Posterior vena cava (tissue), 2 donors: ENCODE results near the gene TNRC6A. TPM values are rescaled to one million over a fixed set of nuclear protein-coding genes. Genes with fewer than 3 reads are reported as not detected.
"Not testable (repeated sequence)": the region's sequence is repeated elsewhere in the genome, so short reads cannot be mapped to it uniquely, and the experiment has no call there.

Experiments used
- DNase-seq: peaks from one replicate; pipeline ENCODE4 v3.0.0-alpha.2; 2020; ENCODE audit warnings: low spot score
- intact Hi-C, 2 donors: fragments of 100-400 bp; cut with DNase I; formaldehyde crosslinking; loops; one replicate each; pipeline versions ENCODE4 v1.14.1 to v1.14.2; 2022 to 2023
- total RNA-seq, 2 donors: library from RNA; stranded (reverse); fragmentation: NEBNext Ultra II Directional; extraction: Animal tissue kit (Norgen Biotek cat#: 25700); gene quantifications; one replicate each; pipeline ENCODE4 v1.2.1, GENCODE V29; 2021
- donor health status: DM: yes; HTN: yes; CAD: no.
- donor health status: DM: yes; HTN: yes; CAD: no.

TNRC6A gene
- total RNA-seq, 2 donors from 2014 or later: 51.7 to 58.3 TPM

DNA sequence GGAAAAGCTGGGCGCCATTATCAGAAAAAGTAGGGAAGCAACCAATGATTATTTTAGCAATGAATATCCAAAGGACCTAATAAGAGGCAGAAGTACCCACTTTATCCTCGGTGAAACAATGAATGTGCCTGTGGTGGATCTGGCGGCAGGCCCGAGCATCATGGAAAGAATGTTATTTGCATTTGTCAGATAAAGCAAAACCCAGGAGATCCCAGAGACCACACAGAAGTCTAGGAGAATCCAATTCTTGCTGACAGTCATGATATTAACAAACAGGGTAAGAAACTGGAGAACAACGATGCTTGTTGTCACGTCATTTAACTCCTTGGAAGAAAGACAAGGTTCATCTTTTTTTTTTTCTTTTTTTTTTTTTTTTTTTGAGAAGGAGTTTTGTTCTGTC, 12.0 kb upstream of the TNRC6A start:
- intact Hi-C loops: no loop called here
- no peak for DNase-seq

DNA sequence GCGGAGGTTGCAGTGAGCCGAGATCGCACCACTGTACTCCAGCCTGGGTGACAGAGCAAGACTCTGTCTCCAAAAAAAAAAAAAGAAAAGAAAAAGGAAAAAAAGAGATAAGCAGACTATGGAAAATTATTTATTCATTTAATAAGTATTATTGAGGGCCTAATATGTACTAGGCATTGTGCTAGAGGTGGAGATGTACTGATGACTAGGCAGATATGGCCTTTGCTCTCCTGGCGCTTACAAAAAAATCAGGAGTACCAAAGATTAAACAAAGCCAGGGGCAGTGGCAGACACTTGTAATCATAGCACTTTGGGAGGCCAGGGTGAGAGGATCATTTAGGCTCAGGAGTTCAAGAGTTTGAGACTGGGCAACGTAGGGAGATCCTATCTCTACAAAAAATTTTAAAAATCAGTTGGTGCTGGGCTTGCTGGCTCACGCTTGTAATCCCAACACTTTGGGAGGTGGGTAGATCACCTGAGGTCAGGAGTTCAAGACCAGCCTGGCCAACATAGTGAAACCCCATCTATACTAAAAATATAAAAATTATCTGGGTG, 10.4 kb upstream of the TNRC6A start:
- DNase-seq: no peak
- intact Hi-C loops: no loop called here

DNA sequence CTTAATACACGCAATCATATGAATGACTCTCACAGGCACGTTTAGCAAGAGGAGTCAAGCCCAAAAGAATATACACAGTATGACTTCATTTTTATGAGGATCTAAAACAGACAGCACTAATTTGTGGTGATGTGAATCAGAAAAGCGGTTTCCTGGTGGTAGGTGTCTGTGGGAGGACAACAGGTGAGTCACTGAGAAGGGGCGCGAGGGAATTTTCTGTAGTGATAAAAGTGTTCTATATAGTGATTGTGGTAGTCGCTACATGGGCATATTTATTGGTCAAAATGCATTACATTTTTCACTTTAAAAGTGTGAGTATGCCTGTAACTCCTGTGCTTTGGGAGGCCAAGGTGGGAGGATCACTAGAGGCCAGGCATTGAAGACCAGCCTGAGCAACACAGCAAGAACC, 7.6 kb upstream of the TNRC6A start:
- intact Hi-C loops: no loop called here
- no peak for DNase-seq

DNA sequence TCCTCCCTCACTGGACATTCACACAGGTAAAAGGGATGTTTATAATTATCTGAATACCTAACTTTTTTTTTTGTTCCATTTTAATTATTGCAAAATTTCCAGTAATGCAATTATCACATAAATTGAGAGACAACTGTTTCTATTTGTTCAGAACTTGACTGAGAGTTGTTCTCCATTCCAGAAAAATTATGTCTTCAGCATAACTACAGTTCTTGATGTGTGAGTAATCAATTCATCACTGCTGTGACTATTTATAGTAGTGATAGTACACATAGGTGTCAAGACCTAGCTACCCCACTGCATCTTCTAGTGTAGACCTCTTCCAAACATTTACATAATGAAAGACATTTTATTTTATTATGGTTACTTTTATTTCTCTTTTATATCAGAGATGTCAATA, 5.8 kb upstream of the TNRC6A start:
- intact Hi-C loops: no loop called here
- no peak for DNase-seq

DNA sequence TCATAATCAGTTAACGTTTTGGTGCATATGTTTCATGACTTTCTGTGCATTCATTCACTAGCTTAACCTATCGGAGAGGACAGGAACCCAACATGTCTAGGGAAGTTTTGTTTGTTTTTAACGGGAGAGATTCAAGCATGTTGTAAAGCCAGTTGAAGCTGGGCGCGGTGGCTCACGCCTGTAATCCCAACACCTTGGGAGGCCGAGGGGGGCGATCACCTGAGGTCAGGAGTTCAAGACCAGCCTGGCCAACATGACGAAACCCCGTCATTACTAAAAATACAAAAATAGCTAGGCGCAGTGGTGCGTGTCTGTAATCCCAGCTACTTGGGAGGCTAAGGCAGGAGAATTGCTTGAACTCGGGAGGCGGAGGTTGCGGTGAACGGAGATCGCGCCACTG, 1.4 kb upstream of the TNRC6A start:
- DNase-seq: no peak
- intact Hi-C loops: no loop called here

GRCh38 chr16:24728891-24729242, 584 bp upstream of the TNRC6A start:
- intact Hi-C loops: no loop called here
- DNase-seq: no peak

GRCh38 chr16:24729951-24730815, 732 bp downstream of the TNRC6A start:
- intact Hi-C loops: no loop called here
- DNase-seq: no peak

DNA sequence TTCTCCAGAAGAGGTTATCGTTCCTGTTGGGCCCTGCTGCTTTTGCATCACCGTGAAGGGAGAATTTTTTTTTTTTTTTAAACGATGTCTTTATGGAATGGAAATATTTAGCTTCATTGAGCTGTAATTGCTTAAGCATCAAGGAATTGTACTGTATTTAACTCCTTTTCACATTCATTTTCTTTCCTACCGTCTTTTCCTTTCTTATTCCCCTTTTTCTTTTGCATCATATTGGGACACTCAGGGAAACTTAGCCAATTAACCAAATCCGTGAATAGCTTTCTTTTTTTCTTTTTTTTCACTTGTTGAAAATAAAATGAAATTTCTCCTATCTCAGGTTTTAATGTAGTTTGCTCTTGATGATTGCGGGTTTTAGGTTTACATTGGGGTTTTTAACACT, 1.5 kb downstream of the TNRC6A start:
- intact Hi-C loops: no loop called here

DNA sequence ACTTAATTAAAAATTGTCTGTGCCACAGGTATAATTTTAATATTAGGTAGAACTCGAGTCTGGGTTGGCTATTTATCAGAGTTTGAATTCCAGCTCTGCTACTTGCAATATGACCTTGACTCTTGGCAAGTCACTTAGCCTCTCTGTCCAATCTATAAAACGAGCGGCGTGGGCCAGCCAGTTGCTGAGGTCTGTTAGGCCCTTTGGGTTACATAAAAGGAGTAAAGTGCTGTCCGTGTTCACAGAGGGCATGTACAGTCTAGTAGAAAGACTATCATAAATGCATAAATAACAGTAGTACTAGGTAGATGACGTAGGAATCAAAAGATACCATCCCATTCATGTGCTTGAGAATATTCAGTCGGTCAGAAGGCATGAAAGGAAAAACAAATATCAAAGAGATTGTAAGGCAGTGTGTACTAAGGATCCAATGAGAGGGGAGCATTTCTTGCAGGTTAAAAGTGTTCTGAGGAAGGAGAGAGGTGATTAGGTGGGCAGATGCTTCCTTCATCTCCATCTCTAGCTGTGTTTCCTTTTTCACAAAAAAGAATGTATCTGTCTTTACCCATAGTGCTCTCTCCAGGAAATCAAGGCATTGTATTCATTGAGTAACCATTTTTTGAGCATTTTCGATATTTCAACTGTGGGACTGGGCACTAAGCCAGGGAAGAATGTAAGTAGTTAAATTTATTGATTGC, 2.4 kb downstream of the TNRC6A start:
- intact Hi-C loops: no loop called here
- no peak for DNase-seq

More for the DNA sequence above, 1.5 kb downstream of the TNRC6A start:
- DNase-seq: no peak

DNA sequence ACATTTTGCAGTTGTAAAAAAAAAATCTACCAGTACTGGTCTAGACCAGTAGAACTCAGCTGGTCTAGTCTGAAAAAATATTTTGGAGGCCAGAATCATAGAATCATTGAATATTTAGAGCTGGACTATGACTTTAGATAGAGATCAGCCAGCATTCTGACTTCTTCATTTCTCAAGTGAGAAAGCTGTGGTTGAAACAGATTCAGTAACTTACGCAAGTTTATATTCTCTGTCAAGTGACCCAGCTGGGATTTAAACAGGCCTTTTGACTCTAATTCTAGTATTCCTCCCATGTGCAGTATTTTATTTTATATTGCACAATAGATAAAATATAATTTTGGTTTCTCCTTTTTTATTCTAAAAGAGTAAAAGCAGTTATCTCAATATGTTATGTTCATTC, 4.9 kb downstream of the TNRC6A start:
- no peak for DNase-seq
- intact Hi-C loops: no loop called here

- no peak for DNase-seq
- intact Hi-C loops: no loop called here
These were observed 7.3 kb downstream of the TNRC6A start for GRCh38 chr16:24736758-24737157.

DNA sequence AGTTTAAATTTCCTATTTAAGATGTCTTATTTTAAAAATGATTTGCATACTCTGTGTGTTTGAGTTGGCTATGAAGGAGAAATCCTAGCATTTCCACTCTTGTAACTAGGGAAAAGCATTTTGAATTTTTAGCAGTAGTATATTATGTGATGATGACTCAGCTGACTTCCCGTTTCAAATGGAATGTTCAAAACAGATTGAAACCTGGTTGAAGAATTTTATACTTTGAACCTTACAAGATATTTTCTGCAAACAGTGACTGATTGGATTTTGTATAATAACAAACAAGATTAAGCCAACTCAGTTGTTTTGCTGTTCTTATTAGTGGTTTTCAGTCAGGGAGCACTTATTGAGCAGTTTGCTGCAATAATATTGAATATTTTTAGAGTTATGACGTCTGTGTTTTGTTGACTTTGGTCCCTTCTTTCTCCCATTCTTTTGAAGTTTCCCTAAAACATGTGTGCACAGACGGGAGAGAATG, 8.0 kb downstream of the TNRC6A start:
- DNase-seq: no peak
- intact Hi-C loops: no loop called here

GRCh38 chr16:24737916-24738594, 8.6 kb downstream of the TNRC6A start:
- intact Hi-C loops: no loop called here
- DNase-seq: no peak

GRCh38 chr16:24738895-24739294, 9.4 kb downstream of the TNRC6A start:
- intact Hi-C loops: no loop called here
- DNase-seq: no peak

DNA sequence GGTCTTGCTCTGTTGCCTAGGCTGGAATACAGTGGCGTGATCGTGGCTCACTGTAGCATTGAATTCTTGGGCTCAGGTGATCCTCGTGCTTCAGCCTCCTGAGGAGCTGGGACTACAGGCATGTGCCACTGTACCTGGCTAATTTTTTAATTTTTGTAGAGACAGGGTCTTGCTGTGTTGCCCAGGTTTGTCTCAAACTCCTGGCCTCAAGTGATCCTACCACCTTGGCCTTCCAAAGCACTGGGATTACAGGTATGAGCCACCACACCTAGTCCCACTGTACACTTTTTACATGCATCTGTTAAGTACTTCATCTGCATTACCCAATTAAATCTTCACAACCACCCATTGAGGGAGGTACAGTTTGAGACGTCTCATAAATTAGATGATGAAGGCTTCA, 12.4 kb downstream of the TNRC6A start:
- intact Hi-C loops: no loop called here
- DNase-seq: no peak

- intact Hi-C loops, DNase-seq: not testable (repeated sequence)
These were observed 13.2 kb downstream of the TNRC6A start for GRCh38 chr16:24742610-24743009.

GRCh38 chr16:24745391-24745790, 15.9 kb downstream of the TNRC6A start:
- DNase-seq: no peak
- intact Hi-C loops: no loop called here

GRCh38 chr16:24745791-24746190, 16.3 kb downstream of the TNRC6A start:
- intact Hi-C loops: no loop called here
- DNase-seq: no peak

DNA sequence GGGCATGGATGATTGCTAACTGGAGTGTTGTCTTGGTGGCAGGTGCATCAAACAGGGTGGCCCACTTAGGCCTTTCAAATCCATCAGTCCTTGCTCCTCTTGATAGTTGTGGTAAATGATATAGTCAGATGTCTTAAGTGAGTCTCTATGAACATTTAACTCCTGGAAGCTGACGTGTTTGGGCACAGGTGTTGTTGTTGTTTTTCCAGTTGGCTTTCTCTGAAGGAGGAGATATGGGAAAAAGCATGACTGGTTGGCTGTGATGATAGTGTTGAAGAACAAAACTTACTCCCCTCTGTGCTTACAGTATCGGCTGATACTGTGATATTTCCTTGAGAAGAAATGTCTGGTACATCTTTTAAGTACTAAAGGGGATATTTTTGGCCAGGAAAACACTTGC, 18.0 kb downstream of the TNRC6A start:
- intact Hi-C loops: no loop called here
- DNase-seq: no peak

DNA sequence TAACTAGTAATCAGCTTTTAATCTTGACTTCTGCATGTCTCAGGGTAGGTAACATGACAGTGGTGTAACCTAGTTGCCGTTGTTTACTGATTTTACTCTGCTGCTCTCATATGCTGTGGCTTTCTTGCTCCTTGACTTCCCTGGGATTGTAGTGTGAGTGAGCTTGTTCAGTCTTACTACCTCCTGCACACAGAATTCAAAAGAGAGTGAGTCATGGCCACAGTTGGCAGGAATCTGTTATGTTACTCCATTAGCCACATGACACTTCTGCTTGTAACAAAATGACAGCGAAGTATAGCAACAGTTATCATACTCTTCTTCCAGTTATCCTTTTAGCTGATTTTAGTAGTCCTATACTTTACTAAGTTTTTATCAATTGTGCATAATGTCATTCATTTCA, 18.8 kb downstream of the TNRC6A start:
- intact Hi-C loops: no loop called here
- no peak for DNase-seq
